Trophoblast cell (in vitro differentiated cells and primary cell): ENCODE results near the gene BCL2L12.
A peak's percentile ranks its signal among the peaks of the same experiment; 100 is the strongest.

Source experiments
- DNase-seq, 2 donors: peaks; one replicate each; pipeline ENCODE4 v3.0.0-alpha.2; 2016
- H2AFZ ChIP-seq: 2 replicates; pipeline ENCODE4 v1.6.1; 2013; ENCODE audit warnings: low read length, moderate library complexity, mild to moderate bottlenecking; ENCODE audit not compliant: insufficient read depth, poor library complexity
- H2AK5ac ChIP-seq: 2 replicates; pipeline ENCODE4 v1.6.1; 2013; ENCODE audit warnings: mild to moderate bottlenecking, low read length
- H2BK120ac ChIP-seq: 2 replicates; pipeline ENCODE4 v1.6.1; 2013; ENCODE audit warnings: low read length, mild to moderate bottlenecking, moderate library complexity; ENCODE audit not compliant: insufficient read depth, poor library complexity
- H2BK12ac ChIP-seq: 2 replicates; pipeline ENCODE4 v1.6.1; 2013; ENCODE audit warnings: mild to moderate bottlenecking, low read length, moderate library complexity
- H2BK5ac ChIP-seq: 2 replicates; pipeline ENCODE4 v1.6.1; 2013; ENCODE audit warnings: low read length, low read depth, moderate library complexity, mild to moderate bottlenecking; ENCODE audit not compliant: poor library complexity
- H3K14ac ChIP-seq: 2 replicates; pipeline ENCODE4 v1.6.1; 2013; ENCODE audit warnings: mild to moderate bottlenecking, low read length
- H3K18ac ChIP-seq: 2 replicates; pipeline ENCODE4 v1.6.1; 2013; ENCODE audit warnings: mild to moderate bottlenecking, low read length
- H3K23ac ChIP-seq: 2 replicates; pipeline ENCODE4 v1.6.1; 2013; ENCODE audit warnings: low read length
- H3K27ac ChIP-seq: 2 replicates; pipeline ENCODE4 v1.5.1; 2013; ENCODE audit warnings: low read depth, mild to moderate bottlenecking, inconsistent platforms, low read length, moderate library complexity
- H3K27me3 ChIP-seq: 2 replicates; pipeline ENCODE4 v1.6.1; 2013; ENCODE audit warnings: inconsistent platforms, mild to moderate bottlenecking, low read length, moderate library complexity; ENCODE audit not compliant: insufficient read depth
- H3K36me3 ChIP-seq, 2 experiments: 1 replicate in 1 of 2; 2 replicates in 1 of 2; pipeline ENCODE4 v1.6.1; 2013; ENCODE audit warnings: low read length in 2 of 2, mild to moderate bottlenecking in 2 of 2, moderate library complexity in 1 of 2; ENCODE audit not compliant: insufficient read depth in 2 of 2, control insufficient read depth in 1 of 2
- H3K4ac ChIP-seq: 2 replicates; pipeline ENCODE4 v1.6.1; 2013; ENCODE audit warnings: low read depth, mild to moderate bottlenecking, low read length, moderate library complexity
- H3K4me1 ChIP-seq, 2 experiments: 1 replicate in 1 of 2; 2 replicates in 1 of 2; pipeline ENCODE4 v1.6.1; 2013; ENCODE audit warnings: low read length in 2 of 2, mild to moderate bottlenecking in 2 of 2, moderate library complexity in 1 of 2; ENCODE audit not compliant: insufficient read depth in 2 of 2, control insufficient read depth in 1 of 2
- H3K4me2 ChIP-seq: 2 replicates; pipeline ENCODE4 v1.6.1; 2013; ENCODE audit warnings: inconsistent platforms, mild to moderate bottlenecking, low read length, moderate library complexity
- H3K4me3 ChIP-seq: 2 replicates; pipeline ENCODE4 v1.5.1; 2013; ENCODE audit warnings: mild to moderate bottlenecking, low read depth, low read length, inconsistent platforms
- H3K79me1 ChIP-seq: one replicate; pipeline ENCODE4 v1.6.1; 2013; ENCODE audit warnings: low read length
- H3K79me2 ChIP-seq: 2 replicates; pipeline ENCODE4 v1.6.1; 2013; ENCODE audit warnings: low read length, mild to moderate bottlenecking; ENCODE audit not compliant: control insufficient read depth, insufficient read depth, poor library complexity
- H3K9ac ChIP-seq: 2 replicates; pipeline ENCODE4 v1.6.1; 2013; ENCODE audit warnings: mild to moderate bottlenecking, low read length
- H3K9me3 ChIP-seq: 2 replicates; pipeline ENCODE4 v1.6.1; 2013; ENCODE audit warnings: low read depth, mild to moderate bottlenecking, control low read depth, inconsistent platforms, low read length; ENCODE audit not compliant: insufficient read depth
- H4K12ac ChIP-seq: 2 replicates; pipeline ENCODE4 v1.6.1; 2013; ENCODE audit warnings: low read depth, mild to moderate bottlenecking, low read length, moderate library complexity
- H4K8ac ChIP-seq: 2 replicates; pipeline ENCODE4 v1.6.1; 2013; ENCODE audit warnings: low read depth, mild to moderate bottlenecking, low read length, moderate library complexity
- H4K91ac ChIP-seq: one replicate; pipeline ENCODE4 v1.6.1; 2013; ENCODE audit warnings: low read depth, mild to moderate bottlenecking, low read length, moderate library complexity
- WGBS: extraction: QIAGEN DNeasy Blood & Tissue Kit; methylation state at CpG from one replicate; pipeline ENCODE4 v1.1.7; 2013; ENCODE audit warnings: missing lambda C conversion rate; ENCODE audit not compliant: insufficient read length, insufficient coverage; ENCODE audit errors: extremely low coverage; 5-methylcytosine and 5-hydroxymethylcytosine counted together

Gene BCL2L12

GRCh38 chr19:49699364-49699763 is 33.6 kb downstream of the BCL2L12 start:
- WGBS: no CpG with 5 or more reads among the region's 5 CpGs

GRCh38 chr19:49700563-49700962 is 34.8 kb downstream of the BCL2L12 start:
- Histone ChIP-seq H2BK5ac (no peak overlapping the region), H3K4me2 (no peak overlapping the region), H3K4me3 (no peak overlapping the region), H3K79me2 (no peaks in the 10 kb centered on the region), H4K91ac (no peak overlapping the region), H3K4me1 (no peaks in the 10 kb centered on the region), H3K18ac (no peak overlapping the region), H3K23ac (no peak overlapping the region), H3K9me3 (no peaks in the 10 kb centered on the region), H2BK12ac (no peak overlapping the region), H2AFZ (no peak overlapping the region), H3K9ac (no peak overlapping the region), H4K8ac (no peak overlapping the region), H3K79me1 (no peaks in the 10 kb centered on the region), H3K36me3 (no peaks in the 10 kb centered on the region), H3K27me3 (no peaks in the 10 kb centered on the region), H3K4ac (no peak overlapping the region), H3K14ac (no peak overlapping the region), H2AK5ac (no peak overlapping the region), H4K12ac (no peak overlapping the region), H3K27ac (no peak overlapping the region), H2BK120ac (no peak overlapping the region)
- DNase-seq: no peak
- no CpG with 5 or more reads among the region's 11 CpGs for WGBS

More at GRCh38 chr19:49699364-49699763, 33.6 kb downstream of the BCL2L12 start:
- H2BK120ac ChIP-seq: no peak overlapping the region
- H2BK5ac ChIP-seq: no peak overlapping the region
- no peak overlapping the region for H2AFZ ChIP-seq
- H3K4me1 ChIP-seq: no peaks in the 10 kb centered on the region
- H3K4ac ChIP-seq: no peak overlapping the region
- H2BK12ac ChIP-seq: no peak overlapping the region
- no peak overlapping the region for H3K14ac ChIP-seq
- no peak overlapping the region for H3K9ac ChIP-seq
- H3K27ac ChIP-seq: no peak overlapping the region
- H4K8ac ChIP-seq: no peak overlapping the region
- no peak overlapping the region for H3K4me2 ChIP-seq
- no peak overlapping the region for H2AK5ac ChIP-seq
- no peaks in the 10 kb centered on the region for H3K36me3 ChIP-seq
- H3K9me3 ChIP-seq: no peaks in the 10 kb centered on the region
- no peak overlapping the region for H3K23ac ChIP-seq
- no peaks in the 10 kb centered on the region for H3K79me2 ChIP-seq
- no peak overlapping the region for H3K4me3 ChIP-seq
- no peak overlapping the region for H3K18ac ChIP-seq
- H4K12ac ChIP-seq: no peak overlapping the region
- no peaks in the 10 kb centered on the region for H3K79me1 ChIP-seq
- no peak overlapping the region for H4K91ac ChIP-seq
- no peaks in the 10 kb centered on the region for H3K27me3 ChIP-seq
- no peak for DNase-seq

GRCh38 chr19:49701271-49701786 is 35.6 kb downstream of the BCL2L12 start:
- H2BK12ac ChIP-seq: no peak overlapping the region
- peak in 1 of 2 donors; percentile 16 for DNase-seq
- H3K14ac ChIP-seq: no peak overlapping the region
- H3K18ac ChIP-seq: no peak overlapping the region
- H3K27me3 ChIP-seq: no peaks in the 10 kb centered on the region
- H3K4me2 ChIP-seq: no peak overlapping the region
- H4K8ac ChIP-seq: no peak overlapping the region
- no peak overlapping the region for H3K4ac ChIP-seq
- H2BK120ac ChIP-seq: no peak overlapping the region
- H2BK5ac ChIP-seq: no peak overlapping the region
- no peak overlapping the region for H2AFZ ChIP-seq
- H4K91ac ChIP-seq: no peak overlapping the region
- H3K4me1 ChIP-seq: no peaks in the 10 kb centered on the region
- H3K9ac ChIP-seq: no peak overlapping the region
- H2AK5ac ChIP-seq: no peak overlapping the region
- no peak overlapping the region for H3K23ac ChIP-seq
- no peaks in the 10 kb centered on the region for H3K36me3 ChIP-seq
- H3K4me3 ChIP-seq: no peak overlapping the region
- H3K9me3 ChIP-seq: no peaks in the 10 kb centered on the region
- no peak overlapping the region for H3K27ac ChIP-seq
- no CpG with 5 or more reads among the region's 40 CpGs for WGBS
- H4K12ac ChIP-seq: no peak overlapping the region
- H3K79me2 ChIP-seq: no peaks in the 10 kb centered on the region
- H3K79me1 ChIP-seq: no peaks in the 10 kb centered on the region

GRCh38 chr19:49704888-49705642 is 39.3 kb downstream of the BCL2L12 start:
- Histone ChIP-seq H3K14ac (no peak overlapping the region), H2BK12ac (no peak overlapping the region), H2BK5ac (no peak overlapping the region), H3K18ac (no peak overlapping the region), H2AK5ac (no peak overlapping the region), H3K36me3 (no peaks in the 10 kb centered on the region), H3K79me2 (no peaks in the 10 kb centered on the region), H3K79me1 (no peaks in the 10 kb centered on the region), H3K9ac (no peak overlapping the region), H3K27me3 (no peaks in the 10 kb centered on the region), H3K4ac (no peak overlapping the region), H2BK120ac (no peak overlapping the region), H3K27ac (no peak overlapping the region), H3K4me3 (no peak overlapping the region), H2AFZ (no peak overlapping the region), H3K4me2 (no peak overlapping the region), H4K12ac (no peak overlapping the region), H4K8ac (no peak overlapping the region), H4K91ac (no peak overlapping the region), H3K4me1 (no peaks in the 10 kb centered on the region), H3K23ac (no peak overlapping the region), H3K9me3 (no peaks in the 10 kb centered on the region)
- DNase-seq: no peak
- no CpG with 5 or more reads among the region's 22 CpGs for WGBS
